Testis (tissue), 2 donors: ENCODE measurements around the gene ACBD4.

Source experiments
- CTCF ChIP-seq, 3 experiments: fragments of 450-650 bp in 2 of 3; fragments of 200-600 bp in 1 of 3; sonication (generic) in 1 of 3; IDR thresholded peaks; one replicate each; pipeline ENCODE4 v1.5.1; 2016 to 2019; ENCODE audit warnings: antibody characterized with exemption in 3 of 3, mild to moderate bottlenecking in 2 of 3, moderate library complexity in 1 of 3
- POLR2A ChIP-seq: fragments of 450-650 bp; IDR thresholded peaks from one replicate; pipeline ENCODE4 v1.6.1; 2017; ENCODE audit warnings: antibody characterized with exemption, mild to moderate bottlenecking, moderate library complexity

- TF ChIP-seq CTCF (IDR thresholded peaks at IDR 0.05) = no peak
- TF ChIP-seq POLR2A = no peak
Measured at GRCh38 chr17:45184144-45184543, 48.7 kb downstream of the ACBD4 start.
